ENCODE results near the gene IGFBP4.
"Not testable (repeated sequence)": the region's sequence is repeated elsewhere in the genome, so short reads cannot be mapped to it uniquely, and the experiment has no call there.

The IGFBP4 gene

GRCh38 chr17:40412880-40413279 is 30.4 kb upstream of the IGFBP4 start:
- Histone ChIP-seq H3K18ac (ENCODE audit: low read length) (no peak overlapping the region), H3K14ac (ENCODE audit: low read length) (no peak overlapping the region), H4K8ac (ENCODE audit: low read depth, low read length) (no peak overlapping the region), H3K27me3 (ENCODE audit: insufficient read depth, low read length) (no peaks in the 10 kb centered on the region), H3K9ac (ENCODE audit: low read length) (no peak overlapping the region), H3K79me2 (ENCODE audit: control insufficient read depth, insufficient read depth, low read length, poor library complexity) (peaks cover 6% of the 10 kb centered on the region), H3K4me1 (ENCODE audit: control insufficient read depth in 1 of 2, insufficient read depth in 2 of 2, low read length in 2 of 2) (no peaks in the 10 kb centered on the region), H3K4ac (ENCODE audit: low read depth, low read length) (no peak overlapping the region), H3K4me3 (ENCODE audit: low read depth, low read length) (no peak overlapping the region), H3K27ac (ENCODE audit: low read depth, low read length) (no peak overlapping the region), H4K91ac (ENCODE audit: low read depth, low read length) (no peak overlapping the region), H2BK12ac (ENCODE audit: low read length) (no peak overlapping the region), H2BK120ac (ENCODE audit: insufficient read depth, low read length, poor library complexity) (no peak overlapping the region), H3K4me2 (ENCODE audit: low read length) (no peak overlapping the region), H3K79me1 (ENCODE audit: low read length) (peaks cover 3% of the 10 kb centered on the region), H3K23ac (ENCODE audit: low read length) (no peak overlapping the region), H3K36me3 (ENCODE audit: control insufficient read depth in 1 of 2, insufficient read depth in 2 of 2, low read length in 2 of 2) (peaks cover 21 to 22% of the 10 kb centered on the region in 2 experiments), H2AFZ (ENCODE audit: insufficient read depth, low read length, poor library complexity) (no peak overlapping the region), H2AK5ac (ENCODE audit: low read length) (no peak overlapping the region), H3K9me3 (ENCODE audit: insufficient read depth, low read depth, low read length) (no peaks in the 10 kb centered on the region), H2BK5ac (ENCODE audit: low read depth, low read length, poor library complexity) (no peak overlapping the region), H4K12ac (ENCODE audit: low read depth, low read length) (no peak overlapping the region)
- DNase-seq, result no peak

GRCh38 chr17:40414312-40414711 is 28.9 kb upstream of the IGFBP4 start:
- H3K4me2 ChIP-seq (ENCODE audit: low read length); H3K23ac ChIP-seq (ENCODE audit: low read length); H3K4me3 ChIP-seq (ENCODE audit: low read depth, low read length); H3K27me3 ChIP-seq (ENCODE audit: insufficient read depth, low read length); H2BK5ac ChIP-seq (ENCODE audit: low read depth, low read length, poor library complexity); H4K8ac ChIP-seq (ENCODE audit: low read depth, low read length); H3K9ac ChIP-seq (ENCODE audit: low read length); H2AK5ac ChIP-seq (ENCODE audit: low read length); H2BK12ac ChIP-seq (ENCODE audit: low read length); H2AFZ ChIP-seq (ENCODE audit: insufficient read depth, low read length, poor library complexity); H3K79me2 ChIP-seq (ENCODE audit: control insufficient read depth, insufficient read depth, low read length, poor library complexity); H4K91ac ChIP-seq (ENCODE audit: low read depth, low read length); H2BK120ac ChIP-seq (ENCODE audit: insufficient read depth, low read length, poor library complexity); H3K9me3 ChIP-seq (ENCODE audit: insufficient read depth, low read depth, low read length); DNase-seq; H3K27ac ChIP-seq (ENCODE audit: low read depth, low read length); H4K12ac ChIP-seq (ENCODE audit: low read depth, low read length); H3K18ac ChIP-seq (ENCODE audit: low read length); H3K4me1 ChIP-seq (ENCODE audit: control insufficient read depth in 1 of 2, insufficient read depth in 2 of 2, low read length in 2 of 2); H3K14ac ChIP-seq (ENCODE audit: low read length); H3K4ac ChIP-seq (ENCODE audit: low read depth, low read length); H3K79me1 ChIP-seq (ENCODE audit: low read length): not testable (repeated sequence)
- peaks cover 17 to 19% of the 10 kb centered on the region in 2 experiments for H3K36me3 ChIP-seq (ENCODE audit: control insufficient read depth in 1 of 2, insufficient read depth in 2 of 2, low read length in 2 of 2)
- WGBS (ENCODE audit: extremely low coverage, insufficient coverage, insufficient read length), result no CpG with 5 or more reads among the region's 4 CpGs

GRCh38 chr17:40415390-40415789 is 27.9 kb upstream of the IGFBP4 start:
- no peak overlapping the region for H3K9ac ChIP-seq (ENCODE audit: low read length)
- no peaks in the 10 kb centered on the region for H3K9me3 ChIP-seq (ENCODE audit: insufficient read depth, low read depth, low read length)
- no peaks in the 10 kb centered on the region for H3K27me3 ChIP-seq (ENCODE audit: insufficient read depth, low read length)
- H3K4me1 ChIP-seq (ENCODE audit: control insufficient read depth in 1 of 2, insufficient read depth in 2 of 2, low read length in 2 of 2), result no peaks in the 10 kb centered on the region
- H4K12ac ChIP-seq (ENCODE audit: low read depth, low read length), result no peak overlapping the region
- H3K4ac ChIP-seq (ENCODE audit: low read depth, low read length), result no peak overlapping the region
- no peak overlapping the region for H2BK12ac ChIP-seq (ENCODE audit: low read length)
- H3K36me3 ChIP-seq (ENCODE audit: control insufficient read depth in 1 of 2, insufficient read depth in 2 of 2, low read length in 2 of 2), result peaks cover 9 to 15% of the 10 kb centered on the region in 2 experiments
- DNase-seq, result peak in 1 of 2 donors; percentile 71
- H3K27ac ChIP-seq (ENCODE audit: low read depth, low read length), result no peak overlapping the region
- no peak overlapping the region for H4K8ac ChIP-seq (ENCODE audit: low read depth, low read length)
- peaks cover 6% of the 10 kb centered on the region for H3K79me2 ChIP-seq (ENCODE audit: control insufficient read depth, insufficient read depth, low read length, poor library complexity)
- no peak overlapping the region for H3K23ac ChIP-seq (ENCODE audit: low read length)
- no peak overlapping the region for H2BK120ac ChIP-seq (ENCODE audit: insufficient read depth, low read length, poor library complexity)
- no peak overlapping the region for H3K14ac ChIP-seq (ENCODE audit: low read length)
- H2AFZ ChIP-seq (ENCODE audit: insufficient read depth, low read length, poor library complexity), result no peak overlapping the region
- H3K4me3 ChIP-seq (ENCODE audit: low read depth, low read length), result no peak overlapping the region
- H2AK5ac ChIP-seq (ENCODE audit: low read length), result no peak overlapping the region
- no peak overlapping the region for H3K4me2 ChIP-seq (ENCODE audit: low read length)
- no peak overlapping the region for H4K91ac ChIP-seq (ENCODE audit: low read depth, low read length)
- H3K18ac ChIP-seq (ENCODE audit: low read length), result no peak overlapping the region
- no CpG with 5 or more reads among the region's 3 CpGs for WGBS (ENCODE audit: extremely low coverage, insufficient coverage, insufficient read length)
- H3K79me1 ChIP-seq (ENCODE audit: low read length), result peaks cover 3% of the 10 kb centered on the region
- H2BK5ac ChIP-seq (ENCODE audit: low read depth, low read length, poor library complexity), result no peak overlapping the region

- Histone ChIP-seq H2BK12ac (ENCODE audit: low read length) (no peak overlapping the region), H4K8ac (ENCODE audit: low read depth, low read length) (no peak overlapping the region), H3K23ac (ENCODE audit: low read length) (no peak overlapping the region), H3K79me2 (ENCODE audit: control insufficient read depth, insufficient read depth, low read length, poor library complexity) (peaks cover 6% of the 10 kb centered on the region), H3K4me3 (ENCODE audit: low read depth, low read length) (no peak overlapping the region), H3K27me3 (ENCODE audit: insufficient read depth, low read length) (no peaks in the 10 kb centered on the region), H2BK5ac (ENCODE audit: low read depth, low read length, poor library complexity) (no peak overlapping the region), H3K36me3 (ENCODE audit: control insufficient read depth in 1 of 2, insufficient read depth in 2 of 2, low read length in 2 of 2) (peaks cover 9 to 15% of the 10 kb centered on the region in 2 experiments), H3K9me3 (ENCODE audit: insufficient read depth, low read depth, low read length) (no peaks in the 10 kb centered on the region), H3K79me1 (ENCODE audit: low read length) (peaks cover 3% of the 10 kb centered on the region), H4K12ac (ENCODE audit: low read depth, low read length) (no peak overlapping the region), H3K14ac (ENCODE audit: low read length) (no peak overlapping the region), H2AK5ac (ENCODE audit: low read length) (no peak overlapping the region), H4K91ac (ENCODE audit: low read depth, low read length) (no peak overlapping the region), H3K4me1 (ENCODE audit: control insufficient read depth in 1 of 2, insufficient read depth in 2 of 2, low read length in 2 of 2) (no peaks in the 10 kb centered on the region), H3K27ac (ENCODE audit: low read depth, low read length) (no peak overlapping the region), H2AFZ (ENCODE audit: insufficient read depth, low read length, poor library complexity) (no peak overlapping the region), H3K4ac (ENCODE audit: low read depth, low read length) (peak overlapping the region; percentile 80), H3K18ac (ENCODE audit: low read length) (no peak overlapping the region), H3K4me2 (ENCODE audit: low read length) (peak overlapping the region; percentile 87), H3K9ac (ENCODE audit: low read length) (no peak overlapping the region), H2BK120ac (ENCODE audit: insufficient read depth, low read length, poor library complexity) (no peak overlapping the region)
- whole genome bisulfite sequencing (ENCODE audit: extremely low coverage, insufficient coverage, insufficient read length), result no CpG with 5 or more reads among the region's 3 CpGs
- no peak for DNase-seq
Measured at GRCh38 chr17:40416671-40417070, 26.6 kb upstream of the IGFBP4 start.
